Testis (tissue), 3 donors: ENCODE data around the gene IFNGR2. TPM values are rescaled to one million over a fixed set of nuclear protein-coding genes. Genes with fewer than 3 reads are reported as not detected.

Experiments used
- DNase-seq: peaks from one replicate; pipeline ENCODE4 v3.0.0-alpha.2; 2019
- H3K27ac ChIP-seq, 2 donors: fragments of 200-600 bp; sonication (generic); one replicate each; pipeline ENCODE4 v1.5.1; 2019
- H3K27me3 ChIP-seq: fragments of 200-600 bp; sonication (generic); one replicate; pipeline ENCODE4 v1.5.1; 2019
- H3K36me3 ChIP-seq: fragments of 200-600 bp; sonication (generic); one replicate; pipeline ENCODE4 v1.5.1; 2017; ENCODE audit warnings: low read depth; ENCODE audit errors: missing control alignments
- H3K4me1 ChIP-seq: fragments of 200-600 bp; sonication (generic); one replicate; pipeline ENCODE4 v1.5.1; 2019
- H3K4me3 ChIP-seq, 2 donors: fragments of 200-600 bp; sonication (generic); one replicate each; pipeline ENCODE4 v1.5.1; 2017 to 2019
- H3K9me3 ChIP-seq: fragments of 200-600 bp; sonication (generic); one replicate; pipeline ENCODE4 v1.5.1; 2017
- POLR2A ChIP-seq: fragments of 450-650 bp; IDR thresholded peaks from one replicate; pipeline ENCODE4 v1.6.1; 2017; ENCODE audit warnings: antibody characterized with exemption, mild to moderate bottlenecking, moderate library complexity
- WGBS, 2 donors: methylation state at CpG; one replicate each; pipeline ENCODE4 v1.1.5; 2018; 5-methylcytosine and 5-hydroxymethylcytosine counted together
- intact Hi-C: fragments of 100-400 bp; cut with DNase I; formaldehyde crosslinking; loops from one replicate; pipeline ENCODE4 v1.15.1; 2023; ENCODE audit warnings: low total_unique reads
- polyA plus RNA-seq: library from polyadenylated mRNA; stranded (reverse); fragments of 350-450 nt; fragmentation: Illumina TruSeq; extraction: RNeasy Lipid Tissue Mini Kit (QIAGEN cat#74804); gene quantifications from one replicate; pipeline ENCODE4 v1.2.3, GENCODE V29; 2014; ENCODE audit warnings: low read depth, low replicate concordance; ENCODE audit not compliant: insufficient read depth
- total RNA-seq, 2 donors: library from RNA; depleted of rRNA; stranded (reverse); fragments of >200 nt; gene quantifications; one replicate each; pipeline ENCODE4 v1.2.3, GENCODE V29; 2016
- TF ChIP-seq, protein P1 (sequence below), 3 experiments: fragments of 450-650 bp in 2 of 3; fragments of 200-600 bp in 1 of 3; sonication (generic) in 1 of 3; IDR thresholded peaks; one replicate each; pipeline ENCODE4 v1.5.1; 2016 to 2019; ENCODE audit warnings: antibody characterized with exemption in 3 of 3, mild to moderate bottlenecking in 2 of 3, moderate library complexity in 1 of 3

The IFNGR2 gene
- total and polyA plus RNA-seq, 3 donors from 2014 or later: 87.6 to 108 (median 91.9) TPM

DNA sequence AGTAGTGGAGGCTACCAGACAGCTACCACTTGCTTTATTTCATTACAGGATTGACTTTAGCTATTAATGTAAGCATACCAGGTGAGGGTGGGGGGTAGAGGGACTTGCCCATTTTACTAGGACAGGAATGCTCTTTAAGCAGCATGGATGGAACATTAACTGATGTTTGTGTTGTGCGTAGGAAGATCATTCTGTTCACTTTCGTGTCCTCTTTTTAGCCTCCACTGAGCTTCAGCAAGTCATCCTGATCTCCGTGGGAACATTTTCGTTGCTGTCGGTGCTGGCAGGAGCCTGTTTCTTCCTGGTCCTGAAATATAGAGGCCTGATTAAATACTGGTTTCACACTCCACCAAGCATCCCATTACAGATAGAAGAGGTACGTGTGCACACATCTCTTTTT lies 29.3 kb downstream of the IFNGR2 start:
- H3K9me3 ChIP-seq: no peaks in the 10 kb centered on the region
- no peaks in the 10 kb centered on the region for H3K36me3 ChIP-seq
- no peaks in the 10 kb centered on the region for H3K4me1 ChIP-seq
- H3K27ac ChIP-seq: no peak overlapping the region
- H3K27me3 ChIP-seq: no peaks in the 10 kb centered on the region
- WGBS, 2 donors: 92 to 94% methylated on average over 6 of the region's 6 CpGs
- H3K4me3 ChIP-seq: no peak overlapping the region
- DNase-seq: no peak
- no peak for TF ChIP-seq POLR2A
- TF ChIP-seq, protein P1, sequence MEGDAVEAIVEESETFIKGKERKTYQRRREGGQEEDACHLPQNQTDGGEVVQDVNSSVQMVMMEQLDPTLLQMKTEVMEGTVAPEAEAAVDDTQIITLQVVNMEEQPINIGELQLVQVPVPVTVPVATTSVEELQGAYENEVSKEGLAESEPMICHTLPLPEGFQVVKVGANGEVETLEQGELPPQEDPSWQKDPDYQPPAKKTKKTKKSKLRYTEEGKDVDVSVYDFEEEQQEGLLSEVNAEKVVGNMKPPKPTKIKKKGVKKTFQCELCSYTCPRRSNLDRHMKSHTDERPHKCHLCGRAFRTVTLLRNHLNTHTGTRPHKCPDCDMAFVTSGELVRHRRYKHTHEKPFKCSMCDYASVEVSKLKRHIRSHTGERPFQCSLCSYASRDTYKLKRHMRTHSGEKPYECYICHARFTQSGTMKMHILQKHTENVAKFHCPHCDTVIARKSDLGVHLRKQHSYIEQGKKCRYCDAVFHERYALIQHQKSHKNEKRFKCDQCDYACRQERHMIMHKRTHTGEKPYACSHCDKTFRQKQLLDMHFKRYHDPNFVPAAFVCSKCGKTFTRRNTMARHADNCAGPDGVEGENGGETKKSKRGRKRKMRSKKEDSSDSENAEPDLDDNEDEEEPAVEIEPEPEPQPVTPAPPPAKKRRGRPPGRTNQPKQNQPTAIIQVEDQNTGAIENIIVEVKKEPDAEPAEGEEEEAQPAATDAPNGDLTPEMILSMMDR (IDR thresholded peaks at IDR 0.05): no peak
- intact Hi-C loops: no loop called here

DNA sequence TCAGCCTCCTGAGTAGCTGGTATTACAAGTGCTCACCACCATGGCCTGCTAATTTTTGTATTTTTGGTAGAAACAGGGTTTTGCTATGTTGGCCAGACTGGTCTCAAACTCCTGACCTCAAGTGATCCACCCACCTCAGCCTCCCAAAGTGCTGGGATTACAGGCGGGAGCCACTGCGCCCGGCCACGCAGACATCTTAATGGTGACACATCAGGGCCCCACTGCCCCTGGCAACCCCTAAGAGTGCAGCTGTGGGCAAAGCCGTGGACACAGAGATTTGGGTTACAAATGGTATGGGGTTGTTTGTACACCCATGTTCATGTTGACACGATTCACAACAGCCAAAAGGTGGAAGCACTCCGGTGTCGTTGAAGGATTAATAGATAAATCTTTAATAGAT lies 29.8 kb downstream of the IFNGR2 start:
- 91 to 99% methylated on average over 4 to 8 of the region's 8 CpGs for WGBS, 2 donors
- Histone ChIP-seq H3K4me3 (no peak overlapping the region), H3K9me3 (no peaks in the 10 kb centered on the region), H3K4me1 (no peaks in the 10 kb centered on the region), H3K27ac (no peak overlapping the region), H3K27me3 (no peaks in the 10 kb centered on the region), H3K36me3 (no peaks in the 10 kb centered on the region)
- intact Hi-C loops: no loop called here
- DNase-seq: no peak
- TF ChIP-seq, protein P1 (IDR thresholded peaks at IDR 0.05): no peak
- TF ChIP-seq POLR2A: no peak

DNA sequence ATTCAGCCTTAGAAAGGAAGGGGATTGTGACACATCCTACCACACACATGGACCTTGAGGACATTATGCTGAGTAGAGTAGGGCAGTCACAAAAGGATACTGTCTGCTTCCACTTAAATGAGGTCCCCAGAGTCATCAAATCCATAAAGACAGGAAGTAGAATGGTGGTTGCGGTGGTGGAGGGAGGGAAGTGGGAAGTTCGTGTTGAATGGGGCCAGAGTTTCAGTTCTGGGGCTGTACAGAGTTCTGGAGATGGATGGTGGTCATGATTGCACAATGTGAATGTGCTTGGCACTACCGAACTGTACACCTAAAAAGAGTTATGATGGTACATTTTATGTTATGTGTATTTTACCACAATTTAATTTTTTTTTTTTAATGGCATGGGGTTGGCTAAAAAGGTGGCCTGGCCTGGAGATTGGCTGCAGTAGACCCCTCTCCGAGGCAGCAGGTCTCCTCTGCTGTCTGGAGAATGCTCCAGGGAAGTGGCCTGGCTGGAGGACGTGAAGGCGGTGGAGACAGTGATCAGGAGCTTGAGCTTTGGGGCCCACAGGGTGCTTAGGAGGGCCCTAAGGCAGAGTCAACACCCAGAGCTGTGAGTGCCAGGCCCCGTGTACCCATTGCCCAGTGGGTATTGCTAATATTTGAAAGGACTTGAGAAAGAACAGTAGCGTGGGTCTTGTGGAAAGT lies 30.4 kb downstream of the IFNGR2 start:
- TF ChIP-seq, protein P1 (IDR thresholded peaks at IDR 0.05): no peak
- no peak for TF ChIP-seq POLR2A
- Histone ChIP-seq H3K4me1 (no peaks in the 10 kb centered on the region), H3K27ac (no peak overlapping the region), H3K4me3 (no peak overlapping the region), H3K9me3 (no peaks in the 10 kb centered on the region), H3K36me3 (no peaks in the 10 kb centered on the region), H3K27me3 (no peaks in the 10 kb centered on the region)
- WGBS, 2 donors: 84 to 94% methylated on average over 8 of the region's 8 CpGs
- intact Hi-C loops: no loop called here
- DNase-seq: no peak

DNA sequence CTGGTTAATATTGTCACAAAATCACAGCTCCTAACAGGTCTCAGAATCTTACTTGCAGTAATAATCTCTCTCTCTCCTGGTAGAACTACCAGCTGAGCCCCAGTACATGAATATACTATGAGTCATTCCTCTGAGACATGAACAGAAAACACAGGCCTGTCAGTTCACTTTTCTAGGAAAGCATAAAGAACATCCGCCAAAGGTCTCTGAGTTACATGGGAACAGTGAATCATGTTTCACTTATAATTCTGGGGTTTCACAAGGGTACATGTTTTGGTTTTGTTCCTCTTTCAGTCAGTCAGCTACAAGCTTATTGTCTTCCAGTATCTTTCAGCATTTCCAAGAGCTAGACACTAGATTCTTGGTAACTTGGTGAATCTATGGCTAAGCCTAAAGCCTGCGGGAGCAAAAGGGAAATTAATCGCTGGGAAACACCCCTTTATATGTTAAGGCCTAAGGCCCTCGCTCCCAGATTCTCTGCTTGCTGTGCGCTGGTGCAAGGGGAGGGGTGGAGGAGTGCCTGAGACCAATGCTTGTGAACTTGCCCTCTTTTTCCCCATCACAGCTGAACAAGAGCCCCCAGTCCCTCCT lies 31.7 kb downstream of the IFNGR2 start:
- H3K4me3 ChIP-seq: no peak overlapping the region
- no peak for DNase-seq
- H3K4me1 ChIP-seq: no peaks in the 10 kb centered on the region
- TF ChIP-seq, protein P1 (IDR thresholded peaks at IDR 0.05): no peak
- no peak for TF ChIP-seq POLR2A
- intact Hi-C loops: no loop called here
- no peaks in the 10 kb centered on the region for H3K36me3 ChIP-seq
- no peak overlapping the region for H3K27ac ChIP-seq
- WGBS, 2 donors: 85 to 86% methylated on average over 5 of the region's 5 CpGs
- H3K9me3 ChIP-seq: no peaks in the 10 kb centered on the region
- no peaks in the 10 kb centered on the region for H3K27me3 ChIP-seq

DNA sequence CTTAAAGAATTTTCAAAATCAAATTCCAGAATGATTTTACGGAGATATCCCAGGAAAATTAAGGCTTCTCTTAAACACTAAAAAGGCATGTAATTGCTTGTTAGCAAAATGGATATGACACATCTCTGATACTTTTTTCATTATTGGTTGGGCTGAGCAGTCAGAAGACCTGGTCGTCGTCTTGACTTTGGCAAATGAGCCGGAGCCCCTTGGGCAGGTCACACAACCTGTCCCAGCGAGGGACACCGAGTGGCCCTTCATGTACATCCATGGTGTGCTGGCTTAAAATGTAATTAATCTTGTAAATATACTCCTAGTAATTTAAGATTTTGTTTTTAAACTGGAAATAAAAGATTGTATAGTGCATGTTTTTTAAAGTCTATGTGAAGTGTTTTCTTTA lies 33.9 kb downstream of the IFNGR2 start:
- Histone ChIP-seq H3K4me3 (no peak overlapping the region), H3K27me3 (no peaks in the 10 kb centered on the region), H3K36me3 (no peaks in the 10 kb centered on the region), H3K9me3 (no peaks in the 10 kb centered on the region), H3K4me1 (no peaks in the 10 kb centered on the region), H3K27ac (no peak overlapping the region)
- intact Hi-C loops: no loop called here
- no peak for TF ChIP-seq POLR2A
- DNase-seq: no peak
- 73 to 91% methylated on average over 6 of the region's 6 CpGs for WGBS, 2 donors
